Fibroblast of lung (primary cell): ENCODE data around the gene HS3ST3B1.

Source experiments
- CTCF ChIP-seq, 2 donors: IDR thresholded peaks in 1 of 2; conservative IDR thresholded peaks in 1 of 2; 1 replicate in 1 of 2; 2 replicates in 1 of 2; pipeline ENCODE4 v1.5.1; 2011 to 2012; ENCODE audit warnings: low read length in 2 of 2, control low read depth in 1 of 2, inconsistent platforms in 1 of 2, low read depth in 1 of 2, mild to moderate bottlenecking in 1 of 2
- EZH2 ChIP-seq: IDR thresholded peaks from 2 replicates; pipeline ENCODE4 v1.5.1; 2012; ENCODE audit warnings: low read length, control low read depth, mild to moderate bottlenecking; ENCODE audit errors: missing control alignments

DNA sequence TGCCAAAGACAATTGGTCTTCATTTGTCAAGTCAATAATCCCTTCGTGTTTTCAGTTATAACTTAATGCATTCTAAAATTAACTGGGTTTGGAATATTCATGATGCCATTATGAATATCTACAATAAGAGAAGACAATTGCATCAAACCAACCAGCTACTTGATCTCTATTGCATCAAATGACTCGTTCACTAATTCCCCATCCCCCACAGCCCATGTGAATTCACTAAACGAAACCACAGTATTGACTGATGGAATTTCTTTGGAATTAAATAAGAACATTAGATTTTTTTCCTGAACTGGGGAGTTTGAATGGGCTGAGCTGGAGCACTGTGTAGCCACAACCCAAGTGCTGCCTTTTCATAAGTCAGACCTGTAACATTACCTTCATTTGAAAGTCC, 65.3 kb downstream of the HS3ST3B1 start:
- TF ChIP-seq CTCF (conservative IDR thresholded peaks at IDR 0.05 in 1 of 2, IDR thresholded peaks at IDR 0.05 in 1 of 2; ENCODE audit: low read depth in 1 of 2, low read length in 2 of 2): no peak
- TF ChIP-seq EZH2: no peak
